ENCODE data around the gene EEF1AKMT3. TPM values are rescaled to one million over a fixed set of nuclear protein-coding genes. Genes with fewer than 3 reads are reported as not detected.

Gene EEF1AKMT3
- polyA plus RNA-seq, 2 of the 4 experiments (the other 2 are of a cell fraction), result 7.3 to 15.8 TPM

- CTCF ChIA-PET, result interaction anchor here (1.3 to 10.7 kb wide), 4 partner anchors 16 to 281 kb away, joined by 5 to 242 read pairs (median 10); no protein-coding TSS in a partner anchor
- no peak overlapping the region for H3K4me3 ChIP-seq
- DNase-seq (ENCODE audit: low read depth in 1 of 2, low spot score in 1 of 2), result no peak
- no peak for FAIRE-seq
- 66% methylated on average over 8 of the region's 10 CpGs for WGBS (ENCODE audit: missing lambda C conversion rate)
- H3K9me3 ChIP-seq, result no peaks in the 10 kb centered on the region
- POLR2A ChIA-PET, result no interaction called here
- H3K4me2 ChIP-seq, result no peak overlapping the region
- no peak for ATAC-seq
- no peak for TF ChIP-seq RFX5 (IDR thresholded peaks at IDR 0.05)
- no peak for TF ChIP-seq ESRRA (IDR thresholded peaks at IDR 0.05; ENCODE audit: borderline replicate concordance, low read length)
- no peak for TF ChIP-seq ZSCAN20 (CRISPR knock-in tag; IDR thresholded peaks at IDR 0.05)
- H3K27ac ChIP-seq, result no peak overlapping the region
- H3K4me1 ChIP-seq, result peaks cover 32% of the 10 kb centered on the region
These were observed 32.4 kb upstream of the EEF1AKMT3 start for GRCh38 chr12:57739914-57740538.

- CTCF ChIA-PET, result interaction anchor here (0.6 to 10.7 kb wide), 8 partner anchors 9 to 282 kb away, joined by 3 to 242 read pairs (median 4); partner anchors contain the start of gene OS9
- Histone ChIP-seq H3K4me1 (peaks cover 35% of the 10 kb centered on the region), H3K4me3 (no peak overlapping the region), H3K4me2 (no peak overlapping the region), H3K9me3 (no peaks in the 10 kb centered on the region), H3K27ac (no peak overlapping the region)
- POLR2A ChIA-PET, result no interaction called here
- TF ChIP-seq FOSL2 (IDR thresholded peaks at IDR 0.05), result no peak
- TF ChIP-seq FOSL2 (CRISPR knock-in tag; IDR thresholded peaks at IDR 0.05), result no peak
- TF ChIP-seq BCL3 (IDR thresholded peaks at IDR 0.05), result no peak
- TF ChIP-seq RAD21 (conservative IDR thresholded peaks at IDR 0.05 in 1 of 2, IDR thresholded peaks at IDR 0.05 in 1 of 2), result no peak
- TF ChIP-seq HDAC2 (IDR thresholded peaks at IDR 0.05), result no peak
- no peak for TF ChIP-seq RNF2 (IDR thresholded peaks at IDR 0.05; ENCODE audit: borderline replicate concordance, low read depth)
- TF ChIP-seq FOXS1 (CRISPR knock-in tag; IDR thresholded peaks at IDR 0.05), result no peak
- no peak for TF ChIP-seq JUNB (IDR thresholded peaks at IDR 0.05)
- TF ChIP-seq CHD4 (IDR thresholded peaks at IDR 0.05; ENCODE audit: borderline replicate concordance), result no peak
- no peak for TF ChIP-seq EP300 (IDR thresholded peaks at IDR 0.05)
- TF ChIP-seq ZC3H11A (IDR thresholded peaks at IDR 0.05), result no peak
- TF ChIP-seq KDM5A (IDR thresholded peaks at IDR 0.05), result no peak
- no peak for TF ChIP-seq SMC3 (IDR thresholded peaks at IDR 0.05)
- no peak for TF ChIP-seq CBX8 (IDR thresholded peaks at IDR 0.05)
- TF ChIP-seq PHF8 (IDR thresholded peaks at IDR 0.05; ENCODE audit: borderline replicate concordance, low read depth), result no peak
- TF ChIP-seq MAFK (IDR thresholded peaks at IDR 0.05; ENCODE audit: partially characterized antibody), result no peak
- no peak for TF ChIP-seq CEBPB (IDR thresholded peaks at IDR 0.05)
- TF ChIP-seq REST (IDR thresholded peaks at IDR 0.05), result no peak
- no peak for TF ChIP-seq NR3C1 (IDR thresholded peaks at IDR 0.05)
- TF ChIP-seq HOXB5 (CRISPR knock-in tag; IDR thresholded peaks at IDR 0.05), result no peak
- ATAC-seq, result no peak
- no peak for FAIRE-seq
- 81% methylated on average over 5 of the region's 5 CpGs for WGBS (ENCODE audit: missing lambda C conversion rate)
- no peak for DNase-seq (ENCODE audit: low read depth in 1 of 2, low spot score in 1 of 2)
These were observed 31.6 kb upstream of the EEF1AKMT3 start for GRCh38 chr12:57740656-57741412.
